Esophagus muscularis mucosa (tissue), 4 donors: ENCODE results near the gene BTBD9. TPM values are rescaled to one million over a fixed set of nuclear protein-coding genes. Genes with fewer than 3 reads are reported as not detected.
"Not testable (repeated sequence)": the region's sequence is repeated elsewhere in the genome, so short reads cannot be mapped to it uniquely, and the experiment has no call there.

Experiments
- DNase-seq: peaks from one replicate; pipeline ENCODE4 v3.0.0-alpha.2; 2017; ENCODE audit errors: extremely low spot score
- H3K27ac ChIP-seq, 4 donors: fragments of 200-600 bp; sonication (generic); replicated peaks in 1 of 4; 1 replicate in 3 of 4; 2 replicates in 1 of 4; pipeline ENCODE4 v1.5.1; 2016 to 2019; ENCODE audit warnings: mild to moderate bottlenecking in 1 of 4
- H3K27me3 ChIP-seq, 4 donors: fragments of 200-600 bp; sonication (generic); one replicate each; pipeline versions ENCODE4 v1.5.1 to v1.6.0; 2016 to 2019
- H3K36me3 ChIP-seq, 4 donors: fragments of 200-600 bp; sonication (generic); one replicate each; pipeline ENCODE4 v1.5.1; 2016 to 2019
- H3K4me1 ChIP-seq, 4 donors: fragments of 200-600 bp; sonication (generic); one replicate each; pipeline ENCODE4 v1.5.1; 2016 to 2019
- H3K4me3 ChIP-seq, 4 donors: fragments of 200-600 bp; sonication (generic); 1 replicate in 2 of 4; 2 replicates in 2 of 4; pipeline ENCODE4 v1.5.1; 2016 to 2019; ENCODE audit warnings: mild to moderate bottlenecking in 4 of 4, moderate library complexity in 1 of 4
- H3K9me3 ChIP-seq, 4 donors: fragments of 200-600 bp; sonication (generic); 1 replicate in 3 of 4; 2 replicates in 1 of 4; pipeline ENCODE4 v1.5.1; 2016 to 2019
- CTCF ChIP-seq, 3 experiments: fragments of 200-600 bp in 2 of 3; fragments of 450-650 bp in 1 of 3; sonication (generic) in 2 of 3; IDR thresholded peaks; one replicate each; pipeline ENCODE4 v1.5.1; 2017 to 2019; ENCODE audit warnings: antibody characterized with exemption in 3 of 3, mild to moderate bottlenecking in 2 of 3, moderate library complexity in 1 of 3
- EP300 ChIP-seq: sonication (generic); formaldehyde crosslinking; IDR thresholded peaks from one replicate; pipeline ENCODE4 v1.6.1; 2017; ENCODE audit warnings: antibody characterized with exemption
- POLR2A ChIP-seq: fragments of 450-650 bp; IDR thresholded peaks from one replicate; pipeline ENCODE4 v1.6.1; 2017; ENCODE audit warnings: antibody characterized with exemption, moderate library complexity, mild to moderate bottlenecking, low read depth
- POLR2AphosphoS5 ChIP-seq, 2 donors: sonication (generic); formaldehyde crosslinking; IDR thresholded peaks; one replicate each; pipeline ENCODE4 v1.6.1; 2017; ENCODE audit warnings: antibody characterized with exemption in 2 of 2
- WGBS: methylation state at CpG from one replicate; pipeline ENCODE4 v1.1.5; 2018; 5-methylcytosine and 5-hydroxymethylcytosine counted together
- intact Hi-C: fragments of 100-400 bp; cut with DNase I; formaldehyde crosslinking; loops from one replicate; pipeline ENCODE4 v1.15.1; 2023
- total RNA-seq, 4 donors: library from RNA; depleted of rRNA; stranded (reverse); fragments of >200 nt; gene quantifications; one replicate each; pipeline versions ENCODE4 v1.1.0 to v1.2.1, GENCODE V29; 2016

Gene BTBD9
- total RNA-seq, 4 donors from 2014 or later, result 9.4 to 14.1 (median 11.2) TPM

GRCh38 chr6:38349221-38349620 is 290.5 kb downstream of the BTBD9 start:
- Histone ChIP-seq H3K9me3 (no peaks in the 10 kb centered on the region), H3K4me3 (no peak overlapping the region), H3K27ac (peak overlapping the region in 1 of 4 donors; percentile 38), H3K4me1 (peaks cover 3 to 30% (median 25%) of the 10 kb centered on the region in 4 donors), H3K27me3 (no peaks in the 10 kb centered on the region), H3K36me3 (no peaks in the 10 kb centered on the region)
- intact Hi-C loops, result no loop called here
- TF ChIP-seq POLR2AphosphoS5 (IDR thresholded peaks at IDR 0.05) (no peak), CTCF (IDR thresholded peaks at IDR 0.05) (no peak), EP300 (no peak), POLR2A (no peak)
- DNase-seq, result no peak
- WGBS, result 92% methylated on average over 2 of the region's 2 CpGs

- intact Hi-C loops, result no loop called here
- no peak overlapping the region for H3K27ac ChIP-seq
- H3K9me3 ChIP-seq, result no peaks in the 10 kb centered on the region
- TF ChIP-seq CTCF (IDR thresholded peaks at IDR 0.05) (no peak), EP300 (no peak), POLR2A (no peak), POLR2AphosphoS5 (IDR thresholded peaks at IDR 0.05) (no peak)
- no peaks in the 10 kb centered on the region for H3K36me3 ChIP-seq
- H3K27me3 ChIP-seq, result no peaks in the 10 kb centered on the region
- no peak for DNase-seq
- H3K4me3 ChIP-seq, result no peak overlapping the region
- peaks cover 3 to 30% (median 25%) of the 10 kb centered on the region in 4 donors for H3K4me1 ChIP-seq
- 81% methylated on average over 3 of the region's 3 CpGs for WGBS
Measured at GRCh38 chr6:38348371-38348770, 291.4 kb downstream of the BTBD9 start.

- WGBS, result 94% methylated on average over 8 of the region's 8 CpGs
- intact Hi-C loops, result not testable (repeated sequence)
- peaks cover 3 to 30% (median 25%) of the 10 kb centered on the region in 4 donors for H3K4me1 ChIP-seq
Measured at GRCh38 chr6:38347829-38348228, 291.9 kb downstream of the BTBD9 start.

GRCh38 chr6:38346291-38347079 is 293.2 kb downstream of the BTBD9 start:
- DNase-seq, result no peak
- intact Hi-C loops, result no loop called here
- H3K36me3 ChIP-seq, result no peaks in the 10 kb centered on the region
- no peaks in the 10 kb centered on the region for H3K27me3 ChIP-seq
- H3K27ac ChIP-seq, result no peak overlapping the region
- no peak for TF ChIP-seq EP300
- TF ChIP-seq POLR2A, result no peak
- no peaks in the 10 kb centered on the region for H3K9me3 ChIP-seq
- 89% methylated on average over 5 of the region's 5 CpGs for WGBS
- peaks cover 3 to 28% (median 25%) of the 10 kb centered on the region in 4 donors for H3K4me1 ChIP-seq
- no peak overlapping the region for H3K4me3 ChIP-seq

More at GRCh38 chr6:38347829-38348228, 291.9 kb downstream of the BTBD9 start:
- DNase-seq, H3K4me3 ChIP-seq, H3K27ac ChIP-seq, H3K36me3 ChIP-seq, H3K27me3 ChIP-seq, H3K9me3 ChIP-seq: not testable (repeated sequence)

DNA sequence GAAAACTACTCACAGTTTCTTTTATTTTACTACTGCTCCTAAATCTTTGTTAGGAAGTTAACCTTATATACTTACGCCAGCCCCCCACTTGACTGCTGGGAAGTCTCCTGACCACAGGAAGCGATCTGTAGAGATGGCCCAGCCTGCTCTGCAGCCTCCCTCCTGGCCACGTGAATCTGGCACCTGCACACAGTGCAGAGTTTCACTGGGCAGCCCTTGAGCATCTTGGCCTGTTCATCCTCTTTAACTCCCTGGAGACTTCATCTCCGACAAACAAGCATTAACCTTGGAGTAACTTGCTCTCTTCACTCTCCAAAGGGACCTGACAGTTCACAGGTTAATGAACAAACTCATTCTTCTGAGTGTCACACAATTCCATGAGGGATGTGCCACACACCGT is 294.1 kb downstream of the BTBD9 start:
- intact Hi-C loops, result no loop called here
- H3K9me3 ChIP-seq, result no peaks in the 10 kb centered on the region
- no peak for DNase-seq
- H3K27me3 ChIP-seq, result no peaks in the 10 kb centered on the region
- H3K4me3 ChIP-seq, result no peak overlapping the region
- no peak overlapping the region for H3K27ac ChIP-seq
- no peak for TF ChIP-seq CTCF (IDR thresholded peaks at IDR 0.05)
- TF ChIP-seq EP300, result no peak
- TF ChIP-seq POLR2A, result no peak
- no peak for TF ChIP-seq POLR2AphosphoS5 (IDR thresholded peaks at IDR 0.05)
- WGBS, result 74% methylated on average over 5 of the region's 5 CpGs
- peaks cover 0 to 21% (median 16%) of the 10 kb centered on the region in 4 donors for H3K4me1 ChIP-seq
- no peaks in the 10 kb centered on the region for H3K36me3 ChIP-seq

DNA sequence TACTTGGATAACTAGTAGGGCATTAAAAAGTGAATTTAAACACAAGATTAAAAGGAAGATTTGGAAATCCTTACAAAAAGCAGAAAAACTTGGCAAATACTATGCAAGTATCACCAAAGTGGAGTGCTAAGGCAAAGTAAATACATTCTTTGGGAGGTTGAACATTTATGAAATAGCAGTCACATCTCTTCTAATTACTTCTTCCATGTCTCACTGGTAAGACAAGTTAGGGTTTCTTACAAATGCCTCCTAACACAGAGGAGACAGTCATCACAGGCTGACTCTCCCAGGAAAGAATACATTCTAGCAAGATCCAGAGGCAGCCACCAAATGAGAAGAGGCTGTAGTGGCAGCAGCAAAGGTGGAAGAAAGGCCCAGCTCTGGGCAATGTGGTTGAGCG is 298.2 kb downstream of the BTBD9 start:
- Histone ChIP-seq H3K9me3 (no peaks in the 10 kb centered on the region), H3K36me3 (no peaks in the 10 kb centered on the region), H3K4me3 (no peak overlapping the region), H3K27me3 (no peaks in the 10 kb centered on the region), H3K4me1 (no peaks in the 10 kb centered on the region), H3K27ac (no peak overlapping the region)
- intact Hi-C loops, result no loop called here
- no peak for DNase-seq
- TF ChIP-seq CTCF (IDR thresholded peaks at IDR 0.05), result no peak
- TF ChIP-seq EP300, result no peak
- no peak for TF ChIP-seq POLR2AphosphoS5 (IDR thresholded peaks at IDR 0.05)
- 94% methylated on average over 1 of the region's 1 CpG for WGBS
